GM18519 (cell line): ENCODE data around the gene RB1.
A peak's percentile ranks its signal among the peaks of the same experiment; 100 is the strongest.

Experiments used
- ATAC-seq: cut with Tn5 transposase; IDR thresholded peaks from one replicate; pipeline ENCODE4 v1.9.1; 2021; ENCODE audit warnings: mild to moderate bottlenecking, moderate library complexity; ENCODE audit not compliant: unreplicated experiment, low FRiP score

Gene RB1

GRCh38 chr13:48514793-48515192 is 211.2 kb downstream of the RB1 start:
- no peak for ATAC-seq

GRCh38 chr13:48515732-48516131 is 212.2 kb downstream of the RB1 start:
- ATAC-seq: no peak

GRCh38 chr13:48518083-48518482 is 214.5 kb downstream of the RB1 start:
- ATAC-seq: no peak

GRCh38 chr13:48526286-48526685 is 222.7 kb downstream of the RB1 start:
- ATAC-seq: no peak

- no peak for ATAC-seq
Observed at GRCh38 chr13:48527955-48528354, 224.4 kb downstream of the RB1 start.

- peak; percentile 24 for ATAC-seq
Observed at GRCh38 chr13:48528720-48529119, 225.2 kb downstream of the RB1 start.

- ATAC-seq: no peak
Observed at GRCh38 chr13:48530833-48531232, 227.3 kb downstream of the RB1 start.
